HepG2 (cell line): ENCODE results near the gene RNMT. TPM values are rescaled to one million over a fixed set of nuclear protein-coding genes. Genes with fewer than 3 reads are reported as not detected.

ENCODE experiments used
- ARID3A ChIP-seq: IDR thresholded peaks from 2 replicates; pipeline ENCODE4 v1.6.1; 2012; ENCODE audit warnings: low read depth, low read length, improper control_type of control experiment
- ARNT ChIP-seq: fragments of 450-650 bp; IDR thresholded peaks from 2 replicates; pipeline ENCODE4 v1.6.1; 2017
- BHLHE40 ChIP-seq: IDR thresholded peaks from 2 replicates; pipeline ENCODE4 v1.6.1; 2011; ENCODE audit warnings: low read length, improper control_type of control experiment
- FOXC1 ChIP-seq: sonication (generic); formaldehyde crosslinking; IDR thresholded peaks from 2 replicates; pipeline ENCODE4 v1.8.0; 2022; ENCODE audit warnings: mild to moderate bottlenecking, missing genetic modification reagents, borderline replicate concordance
- KAT7 ChIP-seq: IDR thresholded peaks from 2 replicates; pipeline ENCODE4 v1.6.1; 2018; ENCODE audit warnings: borderline replicate concordance, missing compliant biosample characterization
- KLF11 ChIP-seq: IDR thresholded peaks from 2 replicates; pipeline ENCODE4 v1.6.1; 2016; ENCODE audit warnings: missing compliant biosample characterization
- KLF16 ChIP-seq, 2 experiments: sonication (generic) in 1 of 2; formaldehyde crosslinking in 1 of 2; IDR thresholded peaks; 2 replicates each; pipeline versions ENCODE4 v1.6.1 to v1.8.0; 2016 to 2023; ENCODE audit warnings: missing genetic modification reagents in 2 of 2, missing compliant biosample characterization in 1 of 2
- MAF1 ChIP-seq: sonication (generic); formaldehyde crosslinking; IDR thresholded peaks from 2 replicates; pipeline ENCODE4 v1.5.0; 2020; ENCODE audit warnings: missing genetic modification reagents, borderline replicate concordance
- TBX2 ChIP-seq: sonication (generic); formaldehyde crosslinking; IDR thresholded peaks from 2 replicates; pipeline ENCODE4 v1.5.0; 2020; ENCODE audit warnings: missing genetic modification reagents, mild to moderate bottlenecking, borderline replicate concordance
- TCF12 ChIP-seq, 2 experiments: fragments of 450-650 bp in 1 of 2; sonication (generic) in 1 of 2; formaldehyde crosslinking in 1 of 2; IDR thresholded peaks; 2 replicates each; pipeline versions ENCODE4 v1.6.1 to v1.8.0; 2017 to 2022; ENCODE audit warnings: antibody characterized with exemption in 1 of 2, mild to moderate bottlenecking in 1 of 2, missing genetic modification reagents in 1 of 2, moderate library complexity in 1 of 2
- TEF ChIP-seq: sonication (generic); formaldehyde crosslinking; IDR thresholded peaks from 2 replicates; pipeline ENCODE4 v1.5.0; 2020; ENCODE audit warnings: missing genetic modification reagents
- TRIM24 ChIP-seq: sonication (generic); formaldehyde crosslinking; IDR thresholded peaks from 2 replicates; pipeline ENCODE4 v1.8.0; 2022; ENCODE audit warnings: mild to moderate bottlenecking, missing genetic modification reagents
- ZMAT3 ChIP-seq: sonication (generic); formaldehyde crosslinking; conservative IDR thresholded peaks from 2 replicates; pipeline ENCODE4 v1.7.0; 2021; ENCODE audit warnings: missing genetic modification reagents
- ZNF263 ChIP-seq: sonication (generic); formaldehyde crosslinking; IDR thresholded peaks from 2 replicates; pipeline ENCODE4 v1.4.0; 2020; ENCODE audit warnings: missing genetic modification reagents
- ZNF280D ChIP-seq: sonication (generic); formaldehyde crosslinking; IDR thresholded peaks from 2 replicates; pipeline ENCODE4 v1.5.1; 2020; ENCODE audit warnings: mild to moderate bottlenecking, missing genetic modification reagents
- ZNF331 ChIP-seq: sonication (generic); formaldehyde crosslinking; IDR thresholded peaks from 2 replicates; pipeline ENCODE4 v1.4.0; 2020; ENCODE audit warnings: missing genetic modification reagents
- ZNF44 ChIP-seq: sonication (generic); formaldehyde crosslinking; IDR thresholded peaks from 2 replicates; pipeline ENCODE4 v1.5.1; 2020; ENCODE audit warnings: mild to moderate bottlenecking, missing genetic modification reagents
- ZNF569 ChIP-seq: sonication (generic); formaldehyde crosslinking; IDR thresholded peaks from 2 replicates; pipeline ENCODE4 v1.5.0; 2020; ENCODE audit warnings: mild to moderate bottlenecking, missing genetic modification reagents, moderate library complexity, borderline replicate concordance
- ZNF687 ChIP-seq: sonication (generic); formaldehyde crosslinking; IDR thresholded peaks from 2 replicates; pipeline ENCODE4 v1.5.1; 2020; ENCODE audit warnings: mild to moderate bottlenecking, missing genetic modification reagents, moderate library complexity
- polyA plus RNA-seq, 8 experiments: library from polyadenylated mRNA; depleted of rRNA in 3 of 8; stranded (reverse) in 7 of 8; unstranded in 1 of 8; fragments of >200 nt; fragmentation: Illumina TruSeq in 4 of 8; extraction: Trizol in 4 of 8; gene quantifications; 2 replicates each; pipeline versions ENCODE4 v1.2.1 to v1.2.3, GENCODE V29; 2011 to 2016; ENCODE audit warnings: low read depth in 4 of 8, missing spikeins in 1 of 8, mixed read lengths in 1 of 8; ENCODE audit not compliant: insufficient read depth in 1 of 8
- total RNA-seq, 5 experiments: library from RNA; depleted of rRNA; stranded (reverse); fragments of >200 nt; fragmentation: Illumina TruSeq; extraction: Trizol; gene quantifications; 2 replicates each; pipeline ENCODE4 v1.2.3, GENCODE V29; 2016; ENCODE audit warnings: low read depth in 1 of 5

RNMT gene
- total and polyA plus RNA-seq, 2 of the 13 experiments (the other 11 are each of a cell fraction or from before 2014, with no cell fraction given): 22.9 to 24.4 TPM

- no peak for TF ChIP-seq ZNF569 (CRISPR knock-in tag)
- peak; percentile 99 for TF ChIP-seq ZNF687 (CRISPR knock-in tag)
- peak; percentile 67 for TF ChIP-seq ZNF263 (CRISPR knock-in tag)
- no peak for TF ChIP-seq TRIM24 (CRISPR knock-in tag)
- peak; percentile 79; the same call in 1 of the 2 replicates for TF ChIP-seq ZNF331 (CRISPR knock-in tag)
- peak in 1 of 2 experiments; percentile 76; a peak in 2 of 4 replicates for TF ChIP-seq KLF16 (CRISPR knock-in tag; IDR thresholded peaks at IDR 0.05)
- TF ChIP-seq MAF1 (CRISPR knock-in tag): no peak; the same call in 1 of the 2 replicates
- TF ChIP-seq ZMAT3 (CRISPR knock-in tag): peak; percentile 83; the same call in 1 of the 2 replicates
- TF ChIP-seq TCF12 (IDR thresholded peaks at IDR 0.05): no peak
- peak; percentile 79; the same call in 1 of the 2 replicates for TF ChIP-seq TCF12 (CRISPR knock-in tag; IDR thresholded peaks at IDR 0.05)
- TF ChIP-seq ARNT: no peak
- no peak for TF ChIP-seq ARID3A
- peak; percentile 89 for TF ChIP-seq TBX2 (CRISPR knock-in tag)
- TF ChIP-seq BHLHE40: peak; percentile 94
- TF ChIP-seq KAT7: peak; percentile 95; the same call in 1 of the 2 replicates
- no peak; the same call in 1 of the 2 replicates for TF ChIP-seq FOXC1 (CRISPR knock-in tag)
- TF ChIP-seq KLF11: no peak
- TF ChIP-seq ZNF280D (CRISPR knock-in tag): peak; percentile 54
- TF ChIP-seq ZNF44: no peak
- 0 out of 2 replicates have a peak, but pooled peaks have one; percentile 34 for TF ChIP-seq TEF
These were observed at the start of gene RNMT, which contains the start of gene FAM210A (continued) for GRCh38 chr18:13726232-13726971.
